Hepatocyte (in vitro differentiated cells): Measurements from ENCODE around the gene VIPR1.

ENCODE experiments used
- CTCF ChIP-seq: fragments of 200-600 bp; sonication (generic); IDR thresholded peaks from 2 replicates; pipeline ENCODE4 v1.5.1; 2016; ENCODE audit warnings: antibody characterized with exemption, mild to moderate bottlenecking; ENCODE audit not compliant: poor library complexity
- EZH2 ChIP-seq: fragments of 200-600 bp; sonication (generic); IDR thresholded peaks from 2 replicates; pipeline ENCODE4 v1.6.1; 2016; ENCODE audit warnings: antibody characterized with exemption, mild to moderate bottlenecking, borderline replicate concordance
- EZH2phosphoT487 ChIP-seq: fragments of 200-600 bp; sonication (generic); IDR thresholded peaks from one replicate; pipeline ENCODE4 v1.6.1; 2018; ENCODE audit warnings: antibody characterized with exemption, mild to moderate bottlenecking, low read depth, moderate library complexity; ENCODE audit not compliant: unreplicated experiment, severe bottlenecking

GRCh38 chr3:42556089-42556632 is 53.7 kb downstream of the VIPR1 start:
- TF ChIP-seq CTCF (no peak), EZH2 (no peak), EZH2phosphoT487 (no peak)
